Measurements from ENCODE around the gene TUBGCP2.

The TUBGCP2 gene, protein sequence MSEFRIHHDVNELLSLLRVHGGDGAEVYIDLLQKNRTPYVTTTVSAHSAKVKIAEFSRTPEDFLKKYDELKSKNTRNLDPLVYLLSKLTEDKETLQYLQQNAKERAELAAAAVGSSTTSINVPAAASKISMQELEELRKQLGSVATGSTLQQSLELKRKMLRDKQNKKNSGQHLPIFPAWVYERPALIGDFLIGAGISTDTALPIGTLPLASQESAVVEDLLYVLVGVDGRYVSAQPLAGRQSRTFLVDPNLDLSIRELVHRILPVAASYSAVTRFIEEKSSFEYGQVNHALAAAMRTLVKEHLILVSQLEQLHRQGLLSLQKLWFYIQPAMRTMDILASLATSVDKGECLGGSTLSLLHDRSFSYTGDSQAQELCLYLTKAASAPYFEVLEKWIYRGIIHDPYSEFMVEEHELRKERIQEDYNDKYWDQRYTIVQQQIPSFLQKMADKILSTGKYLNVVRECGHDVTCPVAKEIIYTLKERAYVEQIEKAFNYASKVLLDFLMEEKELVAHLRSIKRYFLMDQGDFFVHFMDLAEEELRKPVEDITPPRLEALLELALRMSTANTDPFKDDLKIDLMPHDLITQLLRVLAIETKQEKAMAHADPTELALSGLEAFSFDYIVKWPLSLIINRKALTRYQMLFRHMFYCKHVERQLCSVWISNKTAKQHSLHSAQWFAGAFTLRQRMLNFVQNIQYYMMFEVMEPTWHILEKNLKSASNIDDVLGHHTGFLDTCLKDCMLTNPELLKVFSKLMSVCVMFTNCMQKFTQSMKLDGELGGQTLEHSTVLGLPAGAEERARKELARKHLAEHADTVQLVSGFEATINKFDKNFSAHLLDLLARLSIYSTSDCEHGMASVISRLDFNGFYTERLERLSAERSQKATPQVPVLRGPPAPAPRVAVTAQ

DNA sequence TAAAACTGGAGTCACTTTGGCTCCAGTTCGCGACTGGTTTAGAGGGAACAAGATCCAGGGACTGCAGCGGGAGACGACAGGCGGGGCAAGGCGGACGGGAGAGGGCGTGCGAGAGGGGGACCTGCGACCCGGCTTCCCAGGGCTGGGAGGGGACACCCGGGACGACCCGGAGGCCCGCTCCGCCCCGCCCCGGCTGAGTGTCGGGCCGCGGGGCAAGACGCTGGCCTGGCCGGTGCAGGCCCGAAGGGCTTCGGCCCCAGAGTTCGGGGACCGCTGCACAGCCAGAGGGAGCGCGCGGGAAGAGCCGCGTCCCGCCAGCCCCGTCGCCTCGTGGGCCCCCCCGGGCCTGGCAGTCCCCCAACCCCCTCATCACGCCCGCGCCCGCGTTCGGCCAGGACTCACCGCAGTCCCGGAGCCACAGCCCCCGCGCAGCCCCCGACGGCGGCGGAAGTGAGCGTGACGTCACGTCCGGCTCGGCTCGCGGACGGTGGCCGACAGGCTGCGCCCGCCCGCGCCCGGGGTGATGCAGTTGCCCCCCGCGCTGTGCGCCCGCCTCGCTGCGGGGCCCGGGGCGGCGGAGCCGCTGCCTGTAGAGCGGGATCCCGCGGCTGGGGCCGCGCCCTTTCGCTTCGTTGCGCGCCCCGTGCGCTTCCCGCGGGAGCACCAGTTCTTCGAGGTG is at the start of gene TUBGCP2, which contains the start of gene ZNF511:
TSS of gene TUBGCP2 (minus strand) at position 452 of the 679 bp plus-strand sequence. CDS start 5,931 bp downstream, outside the sequence.
TSS of gene ZNF511 (plus strand) at position 494 of the 679 bp plus-strand sequence. CDS start at position 524, 30 bp downstream.
- in situ Hi-C loops (cut with MboI; ENCODE audit: low sequenced_read_pairs): no loop called here

- in situ Hi-C loops (cut with MboI; ENCODE audit: low sequenced_read_pairs): no loop called here
These were observed 48.9 kb upstream of the TUBGCP2 start, which contains the start of gene FUOM for GRCh38 chr10:133357285-133358161. TSS of gene FUOM (minus strand) at chr10:133358019. CDS start at chr10:133358007, 12 bp downstream.

DNA sequence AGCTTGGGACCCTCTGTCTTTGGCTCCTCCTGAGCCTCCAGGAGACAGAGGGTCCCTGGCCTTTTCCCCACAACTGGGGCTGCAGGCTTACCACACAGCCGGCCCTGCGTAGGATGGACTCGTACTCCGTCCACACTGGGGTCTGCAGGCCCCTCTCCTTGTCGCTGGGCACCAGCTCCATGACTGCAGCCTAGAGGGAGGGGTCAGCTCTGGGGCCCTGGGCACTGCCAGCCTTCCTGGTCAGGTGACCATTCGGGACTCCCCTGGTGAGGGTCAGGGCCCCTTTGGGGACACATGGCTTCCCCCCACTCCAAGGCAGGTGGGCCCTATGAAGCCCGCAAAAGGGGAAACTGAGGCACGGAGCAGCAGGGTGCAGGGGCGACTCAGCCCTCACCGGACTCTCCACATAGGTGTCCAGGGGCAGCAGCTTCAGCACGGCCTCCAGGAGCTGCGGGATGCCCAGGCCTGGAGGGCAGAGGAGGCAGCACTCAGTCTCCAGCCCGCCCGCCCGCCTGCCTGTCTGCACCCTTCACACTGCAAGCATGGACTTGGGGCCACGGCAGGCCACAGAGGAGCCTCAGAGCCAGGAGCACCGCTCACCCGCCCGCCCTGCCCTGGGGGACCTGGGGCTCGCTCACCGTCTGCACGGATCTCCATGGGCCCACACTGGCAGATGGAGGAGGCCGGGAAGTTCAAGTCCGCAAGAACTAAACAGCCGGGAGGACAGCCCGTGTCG is 48.0 kb upstream of the TUBGCP2 start:
- in situ Hi-C loops (cut with MboI; ENCODE audit: low sequenced_read_pairs): no loop called here

DNA sequence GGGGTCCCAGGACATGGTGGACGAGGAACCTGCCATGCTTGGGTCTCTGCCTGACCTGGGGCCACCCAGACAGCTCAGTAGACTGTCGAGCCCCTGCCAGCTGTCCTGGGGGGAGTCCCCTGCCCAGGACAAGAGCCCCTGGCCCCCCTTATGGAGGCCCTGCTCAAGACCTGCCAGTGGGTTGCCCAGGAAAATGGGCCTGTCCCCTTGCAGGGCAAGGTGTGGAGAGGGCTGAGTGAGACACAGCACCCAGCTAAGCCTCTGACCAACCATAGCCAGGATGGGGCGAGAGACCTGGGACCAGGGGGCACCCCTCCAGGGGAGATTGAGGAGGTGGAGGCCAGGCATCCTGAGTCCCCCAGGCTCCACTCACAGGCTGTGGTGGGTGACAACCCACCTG is 47.3 kb upstream of the TUBGCP2 start:
- in situ Hi-C loops (cut with MboI; ENCODE audit: low sequenced_read_pairs): no loop called here

DNA sequence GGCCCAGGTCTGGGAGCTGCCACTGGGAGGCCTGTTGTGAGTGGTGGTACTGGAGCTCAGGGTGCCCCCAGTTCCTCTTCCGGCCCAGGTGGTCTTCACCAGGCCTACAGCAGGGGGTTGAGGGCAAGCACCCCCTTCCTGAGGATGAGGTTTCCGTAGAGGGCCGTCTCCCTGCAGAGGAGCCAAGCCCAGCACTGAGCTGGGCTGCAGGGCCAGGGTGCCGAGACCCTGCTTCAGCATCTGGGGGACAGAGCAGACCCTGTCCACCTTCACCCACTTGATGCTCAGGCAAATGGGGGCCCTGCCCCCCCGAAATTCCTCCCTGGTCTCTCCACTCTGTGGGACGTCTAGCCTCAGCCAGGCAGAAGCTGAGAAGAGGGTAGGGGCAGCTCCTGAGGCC is 46.6 kb upstream of the TUBGCP2 start:
- in situ Hi-C loops (cut with MboI; ENCODE audit: low sequenced_read_pairs): no loop called here

- in situ Hi-C loops (cut with MboI; ENCODE audit: low sequenced_read_pairs): no loop called here
These were observed 46.1 kb upstream of the TUBGCP2 start for GRCh38 chr10:133354672-133355240.

DNA sequence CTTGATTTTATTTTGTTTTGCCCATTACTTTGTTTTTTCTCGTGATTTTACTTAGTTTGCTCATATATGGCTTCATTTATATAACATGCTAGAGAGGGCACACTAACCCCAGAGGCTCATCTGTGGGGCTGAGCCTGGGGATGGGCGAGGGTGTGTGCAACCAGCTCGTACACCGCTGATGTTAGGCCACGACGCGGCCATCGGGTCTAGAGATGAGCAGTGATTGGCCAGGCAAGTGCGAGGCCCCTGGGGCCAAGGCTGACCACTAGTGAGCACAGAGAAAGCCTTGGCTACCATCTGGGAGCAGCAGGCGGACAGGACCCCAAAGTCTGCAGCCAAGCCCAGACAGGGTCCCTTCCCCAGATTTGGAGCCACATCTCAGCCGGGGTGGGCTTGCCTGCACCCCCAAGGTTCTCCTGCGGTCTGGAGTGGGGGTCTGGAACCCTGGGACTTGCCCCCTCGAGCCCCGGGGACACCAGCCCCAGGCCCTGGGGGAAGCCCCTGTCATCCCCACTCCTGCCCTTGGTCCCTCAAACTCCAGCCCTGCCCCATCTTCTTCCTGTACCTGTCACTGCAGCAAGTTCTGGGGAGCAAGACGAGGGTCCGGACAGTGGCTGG is 45.4 kb upstream of the TUBGCP2 start:
- in situ Hi-C loops (cut with MboI; ENCODE audit: low sequenced_read_pairs): no loop called here

GRCh38 chr10:133353202-133353959 is 44.7 kb upstream of the TUBGCP2 start:
- in situ Hi-C loops (cut with MboI; ENCODE audit: low sequenced_read_pairs): no loop called here

DNA sequence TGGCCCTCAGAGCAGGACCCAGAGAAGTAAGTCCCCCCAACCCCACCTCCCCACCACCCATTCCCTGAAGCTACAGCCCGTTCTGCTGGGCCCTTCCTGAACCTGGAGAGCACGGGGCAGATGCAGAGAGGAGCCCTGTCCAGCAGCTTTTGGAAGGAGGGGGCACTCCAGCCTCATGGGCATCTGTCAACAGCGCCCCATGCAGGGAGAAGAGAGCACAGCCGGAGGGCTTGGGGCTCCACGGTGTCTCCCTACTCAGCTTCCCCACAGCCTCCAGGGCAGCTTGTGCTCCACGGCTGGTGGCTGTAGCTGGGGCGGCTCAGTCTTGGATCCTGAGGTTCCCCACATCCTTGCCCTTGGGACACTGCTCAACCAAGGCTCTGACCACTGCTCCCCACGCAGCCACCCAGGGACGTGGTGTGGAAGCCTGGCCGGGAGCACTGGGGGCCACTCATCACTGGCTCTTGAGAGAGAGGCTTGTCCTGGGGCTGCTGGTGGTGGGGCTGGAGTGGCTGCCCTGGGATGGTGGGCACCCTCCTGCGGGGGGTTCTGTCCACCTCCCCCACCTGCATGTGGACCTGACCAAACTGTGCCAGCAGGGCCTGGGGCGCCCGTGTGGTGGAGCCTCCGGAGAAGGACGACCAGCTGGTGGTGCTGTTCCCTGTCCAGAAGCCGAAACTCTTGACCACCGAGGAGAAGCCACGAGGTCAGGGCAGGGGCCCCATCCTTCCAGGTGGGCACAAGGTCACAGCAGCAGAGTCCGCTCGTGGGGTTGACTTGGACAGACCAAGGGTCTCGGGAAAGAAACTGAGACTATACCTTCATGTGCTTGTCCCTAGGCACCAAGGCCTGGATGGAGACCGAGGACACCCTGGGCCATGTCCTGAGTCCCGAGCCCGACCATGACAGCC is 43.0 kb upstream of the TUBGCP2 start:
- in situ Hi-C loops (cut with MboI; ENCODE audit: low sequenced_read_pairs): no loop called here

- in situ Hi-C loops (cut with MboI; ENCODE audit: low sequenced_read_pairs): no loop called here
These were observed 42.3 kb upstream of the TUBGCP2 start for GRCh38 chr10:133350950-133351329.

DNA sequence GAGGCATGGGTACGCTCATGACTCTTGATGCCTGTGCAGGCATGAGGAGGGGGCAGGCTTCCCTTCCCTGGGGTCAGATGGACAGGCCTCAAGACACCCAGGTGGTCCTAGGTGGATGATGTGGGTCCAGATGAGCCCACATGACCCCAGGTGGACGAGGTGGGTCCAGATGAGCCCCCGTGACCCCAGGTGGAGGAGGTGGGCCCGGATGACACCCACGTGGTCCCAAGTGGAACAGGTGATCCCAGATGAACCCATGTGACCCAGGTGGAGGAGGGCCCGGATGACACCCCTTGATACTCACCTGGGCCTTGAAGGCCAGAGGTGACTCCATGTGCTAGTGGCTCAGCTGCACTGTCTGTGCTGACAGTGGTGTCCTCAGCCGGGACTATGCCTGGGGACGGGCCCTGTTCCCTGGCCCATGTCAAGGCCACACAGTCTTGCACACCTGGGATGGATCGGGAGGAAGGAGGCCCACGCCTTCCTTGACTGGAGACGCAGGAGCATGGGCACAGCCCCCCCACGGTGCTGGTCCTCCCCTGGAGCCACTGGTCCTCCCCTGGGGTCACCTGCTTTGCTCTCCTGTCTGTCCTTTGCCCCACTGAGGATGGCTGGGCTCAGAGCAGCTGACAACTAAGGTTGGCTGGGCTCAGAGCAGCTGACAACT is 41.7 kb upstream of the TUBGCP2 start:
- in situ Hi-C loops (cut with MboI; ENCODE audit: low sequenced_read_pairs): no loop called here

DNA sequence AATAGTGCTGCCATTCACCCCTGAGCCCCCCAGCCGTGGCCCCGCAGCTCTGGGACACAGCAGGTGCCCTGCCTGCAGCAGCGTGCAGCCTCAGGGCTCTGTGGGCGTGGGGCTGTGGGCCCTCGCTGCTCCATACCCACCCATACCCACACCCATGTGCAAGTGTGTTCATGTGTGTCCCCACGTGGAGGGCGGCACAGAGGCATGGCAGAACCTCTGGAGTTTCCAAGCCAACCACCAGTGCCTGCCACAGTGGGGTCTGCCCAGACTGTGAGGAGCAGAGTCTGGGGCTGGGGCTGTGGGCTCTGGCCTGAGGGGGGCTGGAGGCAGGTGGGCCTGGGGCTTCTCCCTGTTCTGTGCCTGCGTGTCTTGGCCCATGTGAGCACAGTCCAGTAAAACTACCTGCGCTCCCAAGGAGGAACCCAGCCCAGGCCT is 40.9 kb upstream of the TUBGCP2 start:
- in situ Hi-C loops (cut with MboI; ENCODE audit: low sequenced_read_pairs): no loop called here

GRCh38 chr10:133349160-133349568 is 40.5 kb upstream of the TUBGCP2 start:
- in situ Hi-C loops (cut with MboI; ENCODE audit: low sequenced_read_pairs): no loop called here

DNA sequence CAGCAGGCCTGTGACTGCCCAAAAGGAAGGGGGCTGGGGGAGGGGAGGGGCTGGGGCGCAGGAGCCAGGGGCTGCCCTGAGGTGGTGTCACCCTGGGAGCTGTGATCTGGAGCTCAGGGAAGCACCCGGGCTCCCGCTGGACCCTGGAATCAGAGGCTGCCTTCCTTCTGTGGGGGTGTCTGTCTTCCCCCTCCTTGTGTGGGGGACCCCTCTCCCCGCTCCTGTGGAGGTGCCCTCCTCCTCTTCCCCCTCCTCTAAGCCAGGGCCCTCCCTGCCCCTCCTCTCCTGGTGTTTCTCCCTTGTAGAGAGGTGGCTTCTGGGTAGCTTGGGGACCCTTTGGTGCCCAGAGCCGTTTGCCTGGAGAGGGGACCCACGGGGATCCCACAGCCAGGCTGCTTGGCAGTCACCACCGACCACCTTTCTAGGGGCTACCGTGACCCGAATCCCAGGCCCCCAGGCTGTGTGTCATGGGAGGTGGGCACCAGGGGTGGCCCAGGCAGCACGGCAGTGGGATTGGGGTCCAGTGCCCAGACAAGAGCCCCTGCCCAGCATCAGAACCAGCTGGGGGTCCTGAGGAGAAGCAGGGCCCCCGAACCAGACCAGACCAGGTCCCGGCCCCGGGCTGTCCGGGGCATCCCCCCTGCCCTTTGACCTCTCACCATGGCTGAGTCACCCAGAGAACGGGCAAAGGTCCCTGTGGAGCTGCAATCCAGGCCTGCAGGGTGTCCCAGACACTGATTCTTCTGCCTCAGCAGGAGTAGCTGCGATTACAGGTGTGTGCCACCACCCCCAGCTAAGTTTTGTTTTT is 39.2 kb upstream of the TUBGCP2 start:
- in situ Hi-C loops (cut with MboI; ENCODE audit: low sequenced_read_pairs): no loop called here

DNA sequence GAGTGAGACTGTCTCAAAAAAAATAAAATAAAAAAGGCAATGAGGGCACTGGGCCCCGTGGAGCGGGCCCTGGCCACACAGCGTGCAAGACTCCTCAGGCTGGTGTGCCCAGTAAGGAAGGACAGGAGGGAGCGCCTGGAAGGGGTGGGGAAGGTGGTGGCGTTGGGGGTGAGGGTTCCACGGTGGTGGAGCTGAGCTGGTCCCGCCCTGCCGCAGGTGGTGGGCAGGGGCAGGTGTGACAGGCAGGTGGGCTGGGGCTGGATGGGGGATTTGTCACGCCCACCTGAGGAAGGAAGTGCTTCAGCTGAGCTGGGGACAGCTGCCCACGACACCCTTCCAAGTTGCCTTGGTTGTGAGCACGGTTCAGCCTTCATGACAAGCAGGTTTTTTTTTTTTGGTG is 37.7 kb upstream of the TUBGCP2 start:
- in situ Hi-C loops (cut with MboI; ENCODE audit: low sequenced_read_pairs): no loop called here
